WI38 (cell line): ENCODE measurements around the gene NFIA.

ENCODE experiments used
- H3K4me3 ChIP-seq: 2 replicates; pipeline ENCODE4 v1.5.1; 2011; ENCODE audit warnings: low read depth, mild to moderate bottlenecking, control low read depth, low read length
- CTCF ChIP-seq: IDR thresholded peaks from 2 replicates; pipeline ENCODE4 v1.5.1; 2012; ENCODE audit warnings: low read depth, mild to moderate bottlenecking, control low read depth, low read length

Gene NFIA

GRCh38 chr1:61224609-61225008 is 142.2 kb downstream of the NFIA start:
- no peak for TF ChIP-seq CTCF
- no peak overlapping the region for H3K4me3 ChIP-seq

GRCh38 chr1:61225478-61225877 is 143.1 kb downstream of the NFIA start:
- no peak overlapping the region for H3K4me3 ChIP-seq
- TF ChIP-seq CTCF, result no peak

- no peak overlapping the region for H3K4me3 ChIP-seq
- TF ChIP-seq CTCF, result no peak
These were observed 144.6 kb downstream of the NFIA start for GRCh38 chr1:61226791-61227567.

- no peak overlapping the region for H3K4me3 ChIP-seq
- TF ChIP-seq CTCF, result no peak
These were observed 145.6 kb downstream of the NFIA start for GRCh38 chr1:61227857-61228550.

- H3K4me3 ChIP-seq, result no peak overlapping the region
- no peak for TF ChIP-seq CTCF
These were observed 148.2 kb downstream of the NFIA start for GRCh38 chr1:61230523-61230922.

GRCh38 chr1:61231795-61232194 is 149.4 kb downstream of the NFIA start:
- no peak overlapping the region for H3K4me3 ChIP-seq
- no peak for TF ChIP-seq CTCF

GRCh38 chr1:61233121-61233660 is 150.8 kb downstream of the NFIA start:
- TF ChIP-seq CTCF, result no peak
- H3K4me3 ChIP-seq, result no peak overlapping the region
